Sigmoid colon (tissue), 7 donors: ENCODE results near the gene DIAPH2. TPM values are rescaled to one million over a fixed set of nuclear protein-coding genes. Genes with fewer than 3 reads are reported as not detected.

ENCODE experiments used
- DNase-seq: peaks from one replicate; pipeline ENCODE4 v3.0.0-alpha.2; 2019
- H3K27ac ChIP-seq, 4 donors: fragments of 200-600 bp; sonication (generic); one replicate each; pipeline ENCODE4 v1.5.1; 2016 to 2019; ENCODE audit warnings: mild to moderate bottlenecking in 1 of 4
- H3K27me3 ChIP-seq, 3 donors: fragments of 200-600 bp; sonication (generic); one replicate each; pipeline ENCODE4 v1.5.1; 2019; ENCODE audit warnings: mild to moderate bottlenecking in 1 of 3
- H3K36me3 ChIP-seq, 4 donors: fragments of 200-600 bp; sonication (generic); one replicate each; pipeline ENCODE4 v1.5.1; 2016 to 2019
- H3K4me1 ChIP-seq, 4 donors: fragments of 200-600 bp; sonication (generic); one replicate each; pipeline ENCODE4 v1.5.1; 2017 to 2019
- H3K4me3 ChIP-seq, 4 donors: fragments of 200-600 bp; sonication (generic); one replicate each; pipeline ENCODE4 v1.5.1; 2017 to 2019; ENCODE audit warnings: mild to moderate bottlenecking in 2 of 4, moderate library complexity in 1 of 4
- H3K9me3 ChIP-seq, 4 donors: fragments of 200-600 bp in 3 of 4; sonication (generic) in 3 of 4; one replicate each; pipeline versions ENCODE4 v1.5.1 to v1.6.1; 2013 to 2019
- CTCF ChIP-seq, 4 experiments: fragments of 450-650 bp in 3 of 4; fragments of 200-600 bp in 1 of 4; IDR thresholded peaks; one replicate each; pipeline ENCODE4 v1.5.1; 2016 to 2019; ENCODE audit warnings: antibody characterized with exemption in 4 of 4, mild to moderate bottlenecking in 3 of 4, moderate library complexity in 2 of 4
- EP300 ChIP-seq, 4 donors: sonication (generic); formaldehyde crosslinking; IDR thresholded peaks; one replicate each; pipeline ENCODE4 v1.6.1; 2017; ENCODE audit warnings: antibody characterized with exemption in 4 of 4
- POLR2A ChIP-seq, 2 donors: fragments of 450-650 bp; IDR thresholded peaks; one replicate each; pipeline ENCODE4 v1.6.1; 2016; ENCODE audit warnings: antibody characterized with exemption in 2 of 2, mild to moderate bottlenecking in 2 of 2, moderate library complexity in 2 of 2
- POLR2AphosphoS5 ChIP-seq, 4 donors: sonication (generic); formaldehyde crosslinking; IDR thresholded peaks; one replicate each; pipeline ENCODE4 v1.6.1; 2017; ENCODE audit warnings: antibody characterized with exemption in 4 of 4
- WGBS, 2 donors: extraction: QIAGEN DNeasy Blood & Tissue Kit; methylation state at CpG; one replicate each; pipeline ENCODE4 v1.1.7; 2013; 5-methylcytosine and 5-hydroxymethylcytosine counted together
- intact Hi-C: fragments of 100-400 bp; cut with DNase I; formaldehyde crosslinking; loops from one replicate; pipeline ENCODE4 v1.15.1; 2023
- polyA plus RNA-seq, 3 donors: library from polyadenylated mRNA; stranded (reverse); fragments of 200-250 nt; gene quantifications; one replicate each; pipeline ENCODE4 v1.2.3, GENCODE V29; 2013
- total RNA-seq, 4 donors: library from RNA; depleted of rRNA; stranded (reverse); fragments of >200 nt; gene quantifications; one replicate each; pipeline ENCODE4 v1.1.0, GENCODE V29; 2016
- donor health status: healthy with polysubstance abuse.
- donor health status: Bipolar disorder and iron deficiency.
- donor health status: healthy.

Gene DIAPH2
- total and polyA plus RNA-seq, 7 donors, result 6.6 to 31.3 (median 21.7) TPM

GRCh38 chrX:97374266-97374665 lies 689.6 kb downstream of the DIAPH2 start:
- TF ChIP-seq POLR2AphosphoS5 (IDR thresholded peaks at IDR 0.05) (no peak), EP300 (IDR thresholded peaks at IDR 0.05) (no peak), CTCF (IDR thresholded peaks at IDR 0.05) (no peak), POLR2A (IDR thresholded peaks at IDR 0.05) (no peak)
- no peaks in the 10 kb centered on the region for H3K36me3 ChIP-seq
- no peaks in the 10 kb centered on the region for H3K9me3 ChIP-seq
- WGBS, 2 donors, result 81 to 85% methylated on average over 2 of the region's 2 CpGs
- H3K4me1 ChIP-seq, result no peaks in the 10 kb centered on the region
- intact Hi-C loops, result no loop called here
- no peak overlapping the region for H3K27ac ChIP-seq
- H3K4me3 ChIP-seq, result no peak overlapping the region
- no peak for DNase-seq
- H3K27me3 ChIP-seq, result no peaks in the 10 kb centered on the region

- Histone ChIP-seq H3K36me3 (no peaks in the 10 kb centered on the region), H3K4me3 (no peak overlapping the region), H3K27ac (no peak overlapping the region), H3K4me1 (no peaks in the 10 kb centered on the region), H3K9me3 (no peaks in the 10 kb centered on the region), H3K27me3 (no peaks in the 10 kb centered on the region)
- DNase-seq, result no peak
- intact Hi-C loops, result no loop called here
- no peak for TF ChIP-seq POLR2A (IDR thresholded peaks at IDR 0.05)
- TF ChIP-seq CTCF (IDR thresholded peaks at IDR 0.05), result no peak
- TF ChIP-seq POLR2AphosphoS5 (IDR thresholded peaks at IDR 0.05), result no peak
- TF ChIP-seq EP300 (IDR thresholded peaks at IDR 0.05), result no peak
These were observed 695.6 kb downstream of the DIAPH2 start for GRCh38 chrX:97380200-97380599.

- Histone ChIP-seq H3K27ac (no peak overlapping the region), H3K27me3 (no peaks in the 10 kb centered on the region), H3K4me3 (no peak overlapping the region), H3K4me1 (no peaks in the 10 kb centered on the region), H3K9me3 (no peaks in the 10 kb centered on the region), H3K36me3 (no peaks in the 10 kb centered on the region)
- TF ChIP-seq POLR2AphosphoS5 (IDR thresholded peaks at IDR 0.05), result no peak
- no peak for TF ChIP-seq CTCF (IDR thresholded peaks at IDR 0.05)
- TF ChIP-seq POLR2A (IDR thresholded peaks at IDR 0.05), result no peak
- TF ChIP-seq EP300 (IDR thresholded peaks at IDR 0.05), result no peak
- no peak for DNase-seq
- intact Hi-C loops, result no loop called here
- WGBS, 2 donors, result 97 to 99% methylated on average over 3 of the region's 3 CpGs
These were observed 700.0 kb downstream of the DIAPH2 start for GRCh38 chrX:97384685-97385084.

GRCh38 chrX:97387004-97387403 lies 702.4 kb downstream of the DIAPH2 start:
- TF ChIP-seq POLR2AphosphoS5 (IDR thresholded peaks at IDR 0.05) (no peak), POLR2A (IDR thresholded peaks at IDR 0.05) (no peak), EP300 (IDR thresholded peaks at IDR 0.05) (no peak), CTCF (IDR thresholded peaks at IDR 0.05) (no peak)

GRCh38 chrX:97389761-97390192 lies 705.1 kb downstream of the DIAPH2 start:
- Histone ChIP-seq H3K4me1 (no peaks in the 10 kb centered on the region), H3K36me3 (no peaks in the 10 kb centered on the region), H3K27me3 (no peaks in the 10 kb centered on the region), H3K27ac (no peak overlapping the region), H3K9me3 (no peaks in the 10 kb centered on the region), H3K4me3 (no peak overlapping the region)
- TF ChIP-seq CTCF (IDR thresholded peaks at IDR 0.05) (no peak), POLR2A (IDR thresholded peaks at IDR 0.05) (no peak), EP300 (IDR thresholded peaks at IDR 0.05) (no peak), POLR2AphosphoS5 (IDR thresholded peaks at IDR 0.05) (no peak)
- WGBS, 2 donors, result 35 to 67% methylated on average over 3 of the region's 3 CpGs
- no peak for DNase-seq
- intact Hi-C loops, result no loop called here

More at GRCh38 chrX:97387004-97387403, 702.4 kb downstream of the DIAPH2 start:
- Histone ChIP-seq H3K27ac (no peak overlapping the region), H3K4me3 (no peak overlapping the region), H3K9me3 (no peaks in the 10 kb centered on the region), H3K4me1 (no peaks in the 10 kb centered on the region), H3K27me3 (no peaks in the 10 kb centered on the region), H3K36me3 (no peaks in the 10 kb centered on the region)
- intact Hi-C loops, result no loop called here
- no peak for DNase-seq
